DND-41 (cell line): Measurements from ENCODE around the gene BPIFB6.

ENCODE experiments used
- ATAC-seq: fragments of 200-7000 bp; cut with Tn5 transposase; 3 replicates; pipeline ENCODE4 v1.9.1; 2021; ENCODE audit warnings: low read depth; ENCODE audit not compliant: insufficient read depth
- DNase-seq: peaks from one replicate; pipeline ENCODE4 v3.0.0-alpha.2; 2020
- H2AFZ ChIP-seq: 2 replicates; pipeline ENCODE4 v1.6.0; 2012; ENCODE audit warnings: low read depth, low read length
- H3K27ac ChIP-seq: 2 replicates; pipeline ENCODE4 v1.5.1; 2012; ENCODE audit warnings: low read length, inconsistent platforms
- H3K27me3 ChIP-seq: fragments of 200-600 bp; sonication (generic); 2 replicates; pipeline ENCODE4 v1.6.0; 2012; ENCODE audit warnings: low read length, mild to moderate bottlenecking, inconsistent platforms; ENCODE audit not compliant: insufficient read depth, poor library complexity
- H3K36me3 ChIP-seq: 2 replicates; pipeline ENCODE4 v1.5.1; 2012; ENCODE audit warnings: low read length, inconsistent platforms; ENCODE audit not compliant: insufficient read depth
- H3K4me1 ChIP-seq: 2 replicates; pipeline ENCODE4 v1.5.1; 2012; ENCODE audit warnings: mild to moderate bottlenecking, low read length; ENCODE audit not compliant: insufficient read depth
- H3K4me2 ChIP-seq: 2 replicates; pipeline ENCODE4 v1.6.0; 2012; ENCODE audit warnings: mild to moderate bottlenecking, moderate library complexity, low read length, inconsistent platforms; ENCODE audit not compliant: insufficient read depth
- H3K4me3 ChIP-seq, 2 experiments: fragments of 200-600 bp in 1 of 2; shearing (Covaris generic) in 1 of 2; 2 replicates each; pipeline ENCODE4 v1.5.1; 2012 to 2016; ENCODE audit warnings: inconsistent platforms in 2 of 2, low read length in 2 of 2, mild to moderate bottlenecking in 2 of 2, low read depth in 1 of 2, moderate library complexity in 1 of 2
- H3K79me2 ChIP-seq: 2 replicates; pipeline ENCODE4 v1.6.0; 2012; ENCODE audit warnings: low read length, inconsistent platforms; ENCODE audit not compliant: insufficient read depth
- H3K9ac ChIP-seq: 2 replicates; pipeline ENCODE4 v1.6.0; 2012; ENCODE audit warnings: low read depth, mild to moderate bottlenecking, inconsistent platforms, low read length, moderate library complexity
- H3K9me3 ChIP-seq: 2 replicates; pipeline ENCODE4 v1.5.1; 2012; ENCODE audit warnings: low read length, moderate library complexity, mild to moderate bottlenecking, inconsistent platforms; ENCODE audit not compliant: insufficient read depth, severe bottlenecking
- H4K20me1 ChIP-seq: 2 replicates; pipeline ENCODE4 v1.6.0; 2012; ENCODE audit warnings: low read length; ENCODE audit not compliant: insufficient read depth
- EZH2 ChIP-seq: IDR thresholded peaks from 3 replicates; pipeline ENCODE4 v1.6.1; 2012; ENCODE audit warnings: borderline replicate concordance, low read depth, mild to moderate bottlenecking, moderate library complexity, low read length, inconsistent platforms; ENCODE audit not compliant: severe bottlenecking
- TF ChIP-seq, protein P1 (sequence below): IDR thresholded peaks from 2 replicates; pipeline ENCODE4 v1.5.1; 2012; ENCODE audit warnings: borderline replicate concordance, low read length, moderate library complexity, mild to moderate bottlenecking; ENCODE audit not compliant: poor library complexity, severe bottlenecking; ENCODE audit errors: extremely low read depth

Gene BPIFB6

DNA sequence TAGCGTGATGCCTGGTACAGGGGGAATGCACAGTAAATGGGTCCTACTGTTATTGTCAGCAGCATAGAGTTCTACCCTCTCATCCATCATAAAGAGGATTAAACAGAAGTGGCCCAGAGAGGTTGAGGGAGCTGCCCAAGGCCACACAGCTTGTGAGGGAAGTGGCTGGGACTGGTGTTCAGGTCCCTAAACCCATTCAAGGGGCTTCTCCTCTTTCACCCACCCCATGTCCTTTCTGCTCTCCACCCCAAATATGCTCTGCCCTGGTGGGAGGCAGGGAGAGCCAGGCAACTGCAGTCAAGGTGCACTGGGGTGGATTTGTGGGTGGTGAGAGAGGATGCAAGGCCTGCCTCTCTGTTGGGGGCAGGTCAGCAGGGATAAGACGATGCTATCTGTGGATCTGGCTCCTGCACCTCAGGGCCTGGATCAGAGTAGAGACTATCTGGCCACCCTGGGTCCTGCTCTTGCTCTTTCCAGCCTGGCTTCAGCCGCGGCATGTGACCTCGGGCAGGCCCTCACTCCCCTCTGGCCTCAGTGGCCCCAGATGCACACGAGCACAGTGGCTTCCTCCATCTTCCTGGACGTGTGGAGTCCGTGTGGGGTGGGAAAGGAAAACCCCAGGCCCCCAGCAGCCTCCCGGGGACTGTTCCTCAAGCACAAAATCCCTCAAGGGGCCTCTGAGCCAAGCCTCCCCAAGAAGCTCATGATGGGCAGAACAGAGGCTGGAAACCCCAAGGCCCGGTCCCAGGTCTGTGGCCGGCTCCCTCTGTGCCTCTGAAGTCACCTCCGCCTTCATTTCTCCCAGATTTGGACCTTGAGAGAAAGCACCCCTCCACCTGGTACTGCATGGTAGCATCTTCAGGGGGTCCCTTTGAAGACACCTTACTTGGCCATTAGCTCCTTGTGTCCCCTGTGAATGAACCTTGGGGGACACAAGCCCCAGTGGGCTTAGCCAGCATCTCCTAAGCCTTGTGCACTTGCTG, 3.4 kb upstream of the BPIFB6 start:
- no peaks in the 10 kb centered on the region for H3K4me1 ChIP-seq
- no peaks in the 10 kb centered on the region for H3K27me3 ChIP-seq
- TF ChIP-seq EZH2, result no peak
- TF ChIP-seq, protein P1, sequence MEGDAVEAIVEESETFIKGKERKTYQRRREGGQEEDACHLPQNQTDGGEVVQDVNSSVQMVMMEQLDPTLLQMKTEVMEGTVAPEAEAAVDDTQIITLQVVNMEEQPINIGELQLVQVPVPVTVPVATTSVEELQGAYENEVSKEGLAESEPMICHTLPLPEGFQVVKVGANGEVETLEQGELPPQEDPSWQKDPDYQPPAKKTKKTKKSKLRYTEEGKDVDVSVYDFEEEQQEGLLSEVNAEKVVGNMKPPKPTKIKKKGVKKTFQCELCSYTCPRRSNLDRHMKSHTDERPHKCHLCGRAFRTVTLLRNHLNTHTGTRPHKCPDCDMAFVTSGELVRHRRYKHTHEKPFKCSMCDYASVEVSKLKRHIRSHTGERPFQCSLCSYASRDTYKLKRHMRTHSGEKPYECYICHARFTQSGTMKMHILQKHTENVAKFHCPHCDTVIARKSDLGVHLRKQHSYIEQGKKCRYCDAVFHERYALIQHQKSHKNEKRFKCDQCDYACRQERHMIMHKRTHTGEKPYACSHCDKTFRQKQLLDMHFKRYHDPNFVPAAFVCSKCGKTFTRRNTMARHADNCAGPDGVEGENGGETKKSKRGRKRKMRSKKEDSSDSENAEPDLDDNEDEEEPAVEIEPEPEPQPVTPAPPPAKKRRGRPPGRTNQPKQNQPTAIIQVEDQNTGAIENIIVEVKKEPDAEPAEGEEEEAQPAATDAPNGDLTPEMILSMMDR, result no peak
- ATAC-seq (no peak), DNase-seq (no peak)
- no peak overlapping the region for H3K9ac ChIP-seq
- H3K4me2 ChIP-seq, result no peak overlapping the region
- H3K9me3 ChIP-seq, result no peaks in the 10 kb centered on the region
- H2AFZ ChIP-seq, result no peak overlapping the region
- H3K79me2 ChIP-seq, result no peaks in the 10 kb centered on the region
- no peak overlapping the region for H3K4me3 ChIP-seq
- H4K20me1 ChIP-seq, result no peaks in the 10 kb centered on the region
- H3K36me3 ChIP-seq, result no peaks in the 10 kb centered on the region
- no peak overlapping the region for H3K27ac ChIP-seq

DNA sequence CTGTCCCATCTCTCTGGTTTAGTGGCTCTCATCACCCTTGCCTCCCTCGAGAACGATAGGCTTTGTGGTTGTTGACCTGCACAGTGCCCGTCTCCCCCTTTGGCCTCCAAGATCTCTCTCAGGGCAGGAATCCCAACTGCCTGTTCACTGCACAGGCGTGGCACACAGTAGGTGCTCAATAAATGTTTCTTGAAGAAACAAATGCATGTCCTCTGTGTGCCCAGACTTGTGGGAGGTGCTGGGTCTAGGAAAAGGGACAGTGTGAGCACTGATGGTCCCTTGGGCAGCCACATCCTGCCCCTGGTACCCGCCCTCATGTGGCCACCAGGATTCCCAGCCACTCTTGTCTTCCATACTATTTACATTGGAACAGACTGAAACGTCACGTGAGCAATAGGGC, 2.6 kb upstream of the BPIFB6 start:
- Histone ChIP-seq H3K4me2 (no peak overlapping the region), H4K20me1 (no peaks in the 10 kb centered on the region), H3K9me3 (no peaks in the 10 kb centered on the region), H2AFZ (no peak overlapping the region), H3K9ac (no peak overlapping the region), H3K79me2 (no peaks in the 10 kb centered on the region), H3K4me1 (no peaks in the 10 kb centered on the region), H3K27me3 (no peaks in the 10 kb centered on the region), H3K36me3 (no peaks in the 10 kb centered on the region), H3K27ac (no peak overlapping the region), H3K4me3 (no peak overlapping the region)
- DNase-seq, result no peak
- no peak for ATAC-seq
- TF ChIP-seq, protein P1, result no peak
- no peak for TF ChIP-seq EZH2

DNA sequence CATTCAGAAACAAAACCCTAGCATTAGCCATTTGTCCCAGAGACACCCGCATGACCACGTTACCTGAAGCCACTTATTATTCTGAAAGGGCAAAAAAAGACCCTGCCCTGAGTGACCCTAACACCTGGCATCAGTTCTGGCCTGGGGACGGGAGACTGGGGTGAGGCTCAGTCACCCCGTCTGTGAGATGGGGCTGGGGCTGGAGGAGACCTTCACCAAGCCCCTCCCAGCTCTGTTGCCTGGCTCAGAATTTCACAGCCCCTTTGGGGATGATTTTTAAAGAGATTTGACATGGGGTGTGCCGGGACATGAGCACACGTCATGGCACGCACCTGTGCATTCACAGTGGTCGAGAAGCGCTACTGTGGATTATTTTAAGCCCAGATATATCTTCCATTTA, 1.4 kb upstream of the BPIFB6 start:
- Histone ChIP-seq H3K4me2 (no peak overlapping the region), H3K36me3 (no peaks in the 10 kb centered on the region), H3K4me3 (no peak overlapping the region), H4K20me1 (no peaks in the 10 kb centered on the region), H3K27ac (no peak overlapping the region), H3K9ac (no peak overlapping the region), H2AFZ (no peak overlapping the region), H3K79me2 (no peaks in the 10 kb centered on the region), H3K9me3 (no peaks in the 10 kb centered on the region), H3K4me1 (no peaks in the 10 kb centered on the region), H3K27me3 (no peaks in the 10 kb centered on the region)
- ATAC-seq (no peak), DNase-seq (no peak)
- TF ChIP-seq, protein P1, result no peak
- TF ChIP-seq EZH2, result no peak
